ENCODE results near the gene APOBEC2.

Gene APOBEC2

DNA sequence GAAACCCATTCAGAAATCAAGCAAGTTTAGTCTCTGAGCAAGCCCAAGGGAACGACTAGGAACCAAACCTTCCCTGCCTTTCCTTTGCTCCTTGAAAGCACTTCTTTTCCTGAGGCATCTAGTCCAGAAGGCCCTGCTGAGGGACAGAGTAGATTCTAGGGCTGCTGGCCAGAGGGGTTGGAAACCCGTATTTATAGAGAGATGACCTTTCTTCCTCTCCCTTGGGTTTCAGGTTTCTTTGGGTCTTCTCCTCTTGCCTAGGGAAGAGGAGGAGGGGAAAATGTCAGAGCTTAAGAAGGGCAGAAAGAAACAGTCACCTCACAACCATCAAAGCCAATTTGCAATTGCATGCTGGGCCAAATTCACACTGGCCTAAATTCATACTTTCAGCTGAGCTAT, 5.8 kb downstream of the APOBEC2 start:
- no peak for DNase-seq (ENCODE audit: low spot score)

DNA sequence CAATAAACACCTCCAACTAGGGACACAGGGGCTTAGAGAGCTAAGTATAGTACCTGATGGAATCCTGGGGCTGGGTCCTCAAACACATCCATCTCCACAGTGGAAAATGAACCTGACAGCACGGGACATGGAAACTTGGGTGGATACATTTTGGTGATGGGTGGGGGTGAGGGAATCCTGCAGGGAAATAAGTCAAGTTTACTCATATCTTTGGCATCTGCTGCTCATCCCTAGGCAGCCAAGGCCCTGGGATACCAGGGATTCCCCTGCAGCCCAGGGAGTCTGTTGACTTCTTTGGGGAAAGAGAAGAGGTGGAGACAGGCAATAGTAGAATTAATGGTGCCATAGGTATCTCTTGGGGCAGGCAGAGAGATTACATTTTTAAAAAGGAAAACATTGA, 6.6 kb downstream of the APOBEC2 start:
- no peak for DNase-seq (ENCODE audit: low spot score)

DNA sequence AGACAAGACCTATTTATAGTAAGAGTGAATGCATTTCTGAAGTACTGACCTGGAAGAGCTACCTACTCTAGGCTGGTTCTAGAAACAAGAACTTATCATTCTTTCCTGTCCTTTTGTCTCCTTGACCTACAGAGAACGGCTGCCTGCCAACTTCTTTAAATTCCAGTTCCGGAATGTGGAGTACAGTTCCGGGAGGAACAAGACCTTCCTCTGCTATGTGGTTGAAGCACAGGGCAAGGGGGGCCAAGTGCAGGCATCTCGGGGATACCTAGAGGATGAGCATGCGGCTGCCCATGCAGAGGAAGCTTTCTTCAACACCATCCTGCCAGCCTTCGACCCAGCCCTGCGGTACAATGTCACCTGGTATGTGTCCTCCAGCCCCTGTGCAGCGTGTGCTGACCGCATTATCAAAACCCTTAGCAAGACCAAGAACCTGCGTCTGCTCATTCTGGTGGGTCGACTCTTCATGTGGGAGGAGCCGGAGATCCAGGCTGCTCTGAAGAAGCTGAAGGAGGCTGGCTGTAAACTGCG, 8.3 kb downstream of the APOBEC2 start:
- DNase-seq (ENCODE audit: low spot score), result no peak

DNA sequence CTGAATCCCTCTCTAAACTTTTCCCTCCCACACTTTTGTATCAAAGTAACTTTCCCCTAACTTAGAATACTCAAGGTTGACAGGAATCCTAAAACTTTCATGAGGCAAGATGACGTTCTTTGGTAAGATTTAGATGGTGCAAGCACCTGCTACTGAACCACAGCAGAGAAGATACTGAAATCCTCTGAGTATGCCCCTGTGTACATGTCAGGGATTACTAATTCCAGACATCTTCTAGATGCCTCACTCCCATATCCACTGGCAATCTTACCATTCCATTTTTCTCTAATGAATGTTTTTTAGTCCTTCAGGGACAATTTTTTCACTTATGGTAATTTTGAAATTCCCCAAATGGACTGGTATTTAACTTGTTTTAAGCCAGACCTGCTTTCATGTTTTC, 9.1 kb downstream of the APOBEC2 start:
- no peak for DNase-seq (ENCODE audit: low spot score)

DNA sequence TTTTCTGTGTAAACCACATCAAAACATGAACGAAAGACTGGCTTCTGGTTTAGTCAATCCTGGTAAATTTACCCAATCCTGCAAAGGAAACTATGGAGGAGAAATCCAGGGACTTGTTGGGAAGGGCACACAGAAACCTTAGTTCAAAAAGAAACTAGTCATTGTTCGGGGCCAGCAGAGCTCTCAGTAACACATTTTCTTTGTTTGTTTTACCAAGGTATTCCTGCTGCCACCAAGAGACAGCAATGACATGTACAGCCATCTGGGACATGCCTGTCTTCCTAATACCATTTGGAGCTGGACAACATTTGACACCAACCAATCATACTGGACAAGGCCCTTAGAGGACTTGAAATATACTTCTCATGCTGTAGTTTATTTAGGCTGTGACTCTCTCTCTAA, 10.9 kb downstream of the APOBEC2 start:
- DNase-seq (ENCODE audit: low spot score), result no peak

DNA sequence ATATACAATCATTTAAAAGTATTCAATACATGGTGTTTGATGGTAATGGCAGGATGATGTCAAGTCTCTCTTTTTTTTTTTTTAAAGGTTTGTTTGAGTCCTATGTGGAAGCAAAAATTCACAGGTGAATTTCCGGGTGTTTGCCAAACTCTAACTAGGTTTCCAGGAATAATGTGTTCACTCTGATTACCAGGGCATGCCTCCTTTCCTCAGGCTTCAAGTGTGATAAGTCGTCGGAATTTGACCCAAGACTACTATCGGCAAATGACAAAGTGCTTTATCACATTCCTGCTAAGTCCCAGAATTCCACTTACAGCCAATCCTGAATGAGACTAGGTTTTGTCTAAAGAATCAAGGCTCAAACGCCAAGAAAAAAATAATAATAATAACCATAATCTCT, 11.8 kb downstream of the APOBEC2 start:
- DNase-seq (ENCODE audit: low spot score), result no peak

DNA sequence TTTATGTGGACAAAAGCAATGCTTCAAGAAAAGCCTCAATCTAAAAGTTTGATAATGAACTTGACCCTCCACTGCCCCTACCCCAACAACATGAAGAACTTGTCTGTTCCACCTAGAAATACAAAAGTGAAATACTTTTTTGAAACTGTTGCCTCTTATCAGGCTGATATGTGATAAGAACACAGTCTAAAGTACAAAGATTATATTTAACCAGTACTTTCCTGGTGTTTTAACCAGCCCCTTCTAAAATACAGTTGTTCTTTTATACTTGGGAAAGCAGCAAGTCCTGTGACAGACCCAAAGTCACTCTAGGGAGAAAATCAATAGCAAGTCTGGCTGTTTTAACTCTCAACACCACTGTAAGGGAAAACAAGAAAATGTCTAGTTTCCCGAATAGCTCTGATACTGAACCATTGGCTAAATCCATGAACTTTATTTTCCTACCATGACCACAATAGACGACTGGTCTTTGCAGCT, 12.6 kb downstream of the APOBEC2 start:
- no peak for DNase-seq (ENCODE audit: low spot score)

DNA sequence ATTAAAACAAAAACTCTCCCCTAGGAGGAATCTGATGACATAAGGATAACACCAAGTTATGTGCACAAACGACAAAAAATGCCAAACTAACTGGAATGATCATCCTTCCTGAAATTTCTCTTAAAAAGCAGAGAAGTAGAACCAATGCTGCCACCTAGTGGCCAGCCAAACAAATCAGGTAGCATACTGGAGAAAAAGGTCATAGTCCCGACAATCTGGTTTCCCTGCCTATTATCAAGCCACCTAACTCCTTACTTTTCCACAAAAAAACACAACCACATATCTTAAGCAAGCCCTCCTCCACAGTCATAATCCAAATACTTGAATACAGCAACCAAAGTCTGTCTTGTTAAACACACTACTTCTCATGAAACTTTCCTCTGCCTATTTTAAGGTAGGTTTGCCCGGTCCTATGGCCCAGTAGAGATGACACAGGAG, 13.9 kb downstream of the APOBEC2 start:
- DNase-seq (ENCODE audit: low spot score), result peak; percentile 79

DNA sequence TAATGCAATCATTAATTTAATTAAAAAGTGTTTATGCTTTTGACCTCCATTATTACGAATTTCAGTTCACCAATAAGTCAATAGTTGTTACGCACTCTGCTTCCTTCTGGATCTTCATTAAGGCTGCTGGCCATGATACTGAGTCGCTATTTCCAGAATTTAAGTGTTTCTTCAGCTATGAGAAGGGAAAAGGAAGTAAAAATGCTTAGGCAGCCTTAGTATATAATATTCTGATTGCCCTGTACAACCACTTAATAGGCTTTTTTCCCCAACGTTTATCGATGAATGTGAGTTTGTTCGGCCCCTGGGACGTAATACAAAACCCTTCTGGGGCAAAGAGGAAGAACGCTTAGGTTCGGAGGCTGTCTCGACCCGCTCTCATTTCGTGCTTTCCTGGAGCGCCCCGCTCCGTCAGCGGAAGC, 18.5 kb downstream of the APOBEC2 start:
- DNase-seq (ENCODE audit: low spot score), result no peak

DNA sequence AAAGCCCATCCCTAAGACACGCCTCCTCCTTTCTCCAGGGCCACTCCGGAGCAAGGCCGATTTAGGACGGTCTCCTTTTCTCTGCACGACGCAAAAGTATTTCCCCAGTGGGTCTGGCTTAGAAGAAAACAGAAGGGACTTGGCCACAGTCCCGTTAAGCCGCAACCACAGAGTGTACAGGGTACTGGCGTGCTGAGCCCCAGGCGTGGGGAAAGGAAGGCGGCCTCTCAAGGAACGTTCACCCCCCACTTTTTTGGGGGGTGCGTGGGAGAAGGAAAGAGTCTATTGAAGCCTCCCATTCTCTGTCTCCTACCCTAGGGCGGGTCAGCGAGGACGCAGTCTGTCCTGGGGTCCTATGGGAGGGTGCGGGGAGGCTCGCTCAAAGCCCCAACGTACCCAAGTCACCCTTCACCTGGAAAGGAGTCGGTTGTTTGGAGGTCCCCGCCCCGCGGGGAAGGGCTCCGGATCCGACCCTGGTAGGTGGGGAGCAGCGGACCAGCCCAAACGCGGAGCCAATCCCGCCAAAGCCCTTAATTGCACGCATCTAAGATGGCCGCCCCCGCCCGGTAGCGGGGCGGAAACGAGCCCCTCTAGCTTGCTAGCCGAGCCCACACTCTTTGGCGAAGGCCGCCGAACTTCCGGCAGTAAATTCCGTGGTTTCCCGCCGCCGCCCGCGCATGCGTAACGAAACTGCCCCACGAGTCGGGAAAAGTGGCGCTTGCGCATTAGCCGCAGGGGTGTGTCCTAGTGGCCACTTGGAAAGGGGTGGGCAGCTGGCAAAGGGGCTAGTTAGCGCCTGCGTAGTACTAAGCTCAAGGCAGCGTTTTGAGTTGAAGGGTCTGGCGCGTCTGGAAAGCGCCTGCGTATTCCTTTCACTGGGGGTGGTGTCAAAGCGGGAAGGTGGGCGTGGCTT, 19.2 kb downstream of the APOBEC2 start, which contains the start of gene OARD1:
TSS of gene OARD1 (minus strand) at position 434 of the 913 bp plus-strand sequence. CDS start 722 bp downstream, outside the sequence.
- DNase-seq (ENCODE audit: low spot score), result peak; percentile 99

DNA sequence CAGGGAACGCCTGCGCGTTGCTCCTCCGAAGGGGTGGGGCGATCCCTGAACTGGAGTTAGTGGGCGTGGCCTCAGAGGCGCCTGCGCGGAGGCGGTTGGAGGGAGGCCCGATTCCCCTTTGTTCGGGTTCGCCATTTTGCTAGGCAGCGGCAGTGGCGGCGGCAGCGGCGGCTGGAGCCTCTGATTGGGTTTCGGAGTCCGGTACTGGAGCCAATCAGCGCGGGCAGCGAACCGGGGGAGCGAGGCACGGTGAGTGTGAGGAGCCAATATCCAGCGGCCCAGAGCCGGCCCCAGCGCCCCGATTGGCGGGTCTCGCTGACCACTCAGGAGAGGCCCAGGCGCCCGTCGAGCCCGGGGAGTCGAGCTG, 19.8 kb downstream of the APOBEC2 start, which contains the start of gene NFYA:
TSS of gene NFYA (plus strand) at position 139 of the 367 bp plus-strand sequence. CDS start 6,116 bp downstream, outside the sequence.
- DNase-seq (ENCODE audit: low spot score), result no peak

DNA sequence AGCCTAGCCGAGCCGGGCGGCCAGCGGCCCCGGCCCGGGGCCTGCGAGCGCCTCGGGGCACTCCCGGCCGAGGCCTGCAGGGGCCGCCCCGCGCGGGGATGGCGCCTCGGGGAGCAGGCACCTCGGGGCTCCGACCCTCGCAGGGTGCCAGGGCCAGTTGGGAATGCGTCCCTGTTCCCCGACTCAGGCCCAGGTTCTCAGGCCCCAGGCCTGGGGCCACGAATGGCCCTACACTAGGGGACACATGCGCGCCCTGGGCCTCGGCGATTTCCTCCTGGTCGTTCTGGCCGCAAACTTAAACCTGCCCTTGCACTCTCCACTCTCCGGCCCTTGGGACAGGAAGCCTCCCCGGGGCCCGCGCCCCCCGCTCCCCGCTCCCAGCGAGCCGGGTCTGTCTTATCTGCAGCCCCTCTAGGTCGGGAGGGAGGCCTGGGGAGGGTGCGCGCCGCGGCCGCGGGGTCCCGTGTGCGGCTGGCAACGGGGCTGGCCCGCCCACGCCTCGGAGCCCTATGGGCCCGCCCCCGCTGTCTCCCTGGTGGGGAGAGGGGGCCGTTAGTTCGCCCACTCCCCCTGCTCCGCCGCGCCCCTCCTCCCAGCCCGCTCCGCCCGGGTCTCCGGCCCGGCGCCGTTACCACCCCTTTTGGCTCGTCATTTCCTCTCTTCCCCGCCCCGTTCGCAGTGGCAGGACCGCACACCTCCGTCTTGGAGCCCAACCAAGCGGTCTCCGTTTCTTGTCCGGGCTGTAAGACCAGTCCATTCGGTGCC, 20.4 kb downstream of the APOBEC2 start:
- peak; percentile 84 for DNase-seq (ENCODE audit: low spot score)

DNA sequence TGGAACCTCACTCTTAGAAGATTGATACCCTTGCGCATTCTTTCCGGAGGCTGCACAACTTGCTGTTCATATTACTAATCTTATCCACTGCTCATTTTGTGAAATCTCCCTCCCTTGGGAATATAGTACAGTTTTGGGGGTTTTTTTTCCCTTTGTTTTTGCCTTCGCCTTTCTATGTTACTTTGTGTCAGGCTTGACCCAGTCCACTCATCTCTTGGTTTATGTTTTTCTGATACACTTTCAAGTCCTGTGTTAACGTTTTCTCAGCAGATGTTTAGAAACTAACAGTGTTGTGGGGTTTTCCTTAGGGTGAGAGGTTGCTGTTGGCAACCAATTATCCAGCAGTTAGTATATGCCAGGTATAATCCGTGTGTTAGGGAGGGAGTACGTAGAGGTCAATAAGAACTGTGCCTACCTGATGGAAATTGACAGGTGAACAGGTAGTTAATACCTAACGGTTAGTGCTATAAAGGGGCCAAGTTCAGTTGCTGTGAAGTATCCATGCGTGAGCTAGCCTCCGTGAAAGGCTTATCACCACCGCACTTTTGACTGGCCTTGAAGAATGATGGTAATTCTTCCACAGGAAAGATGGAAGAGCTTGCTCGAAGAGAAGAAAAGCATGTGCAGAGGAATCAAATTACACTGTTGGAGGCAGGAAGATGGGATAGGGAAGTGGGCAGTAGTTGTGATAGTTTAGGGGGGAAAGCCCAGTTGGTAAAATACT, 21.1 kb downstream of the APOBEC2 start:
- peak; percentile 9 for DNase-seq (ENCODE audit: low spot score)

DNA sequence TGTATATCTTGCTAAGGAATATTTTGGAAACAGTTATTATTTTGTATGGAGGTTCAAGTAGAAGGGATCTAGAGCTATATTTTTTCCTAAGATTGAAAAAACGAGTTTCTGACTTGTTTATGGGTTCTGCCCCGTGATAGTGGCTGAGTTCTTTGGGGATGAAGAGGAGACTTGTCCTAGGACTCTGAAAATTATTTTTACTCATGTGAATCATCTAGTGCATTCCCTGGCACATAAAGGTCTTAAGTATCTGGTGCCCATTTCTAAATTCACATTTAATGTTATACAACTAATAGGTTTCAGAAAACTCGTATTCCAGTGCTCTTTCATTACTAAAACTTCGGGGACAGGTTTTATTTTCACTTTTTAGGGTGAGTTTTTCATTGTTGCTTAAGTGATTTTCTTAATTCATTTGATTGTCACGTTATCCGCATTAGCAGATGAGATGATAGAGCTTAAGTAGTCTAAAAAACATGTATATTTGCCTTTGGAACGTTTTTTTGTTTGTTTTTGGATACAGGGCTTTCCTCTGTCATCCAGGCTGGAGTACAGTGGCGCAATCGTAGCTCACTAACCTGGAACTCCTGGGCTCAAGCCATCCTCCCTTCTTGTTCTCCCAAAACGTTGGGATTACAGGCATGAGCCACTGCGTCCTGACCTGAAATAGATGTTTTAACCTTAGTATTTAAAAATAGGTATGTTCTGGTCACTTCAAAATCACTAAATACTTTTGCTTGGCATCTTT, 21.9 kb downstream of the APOBEC2 start:
- no peak for DNase-seq (ENCODE audit: low spot score)

DNA sequence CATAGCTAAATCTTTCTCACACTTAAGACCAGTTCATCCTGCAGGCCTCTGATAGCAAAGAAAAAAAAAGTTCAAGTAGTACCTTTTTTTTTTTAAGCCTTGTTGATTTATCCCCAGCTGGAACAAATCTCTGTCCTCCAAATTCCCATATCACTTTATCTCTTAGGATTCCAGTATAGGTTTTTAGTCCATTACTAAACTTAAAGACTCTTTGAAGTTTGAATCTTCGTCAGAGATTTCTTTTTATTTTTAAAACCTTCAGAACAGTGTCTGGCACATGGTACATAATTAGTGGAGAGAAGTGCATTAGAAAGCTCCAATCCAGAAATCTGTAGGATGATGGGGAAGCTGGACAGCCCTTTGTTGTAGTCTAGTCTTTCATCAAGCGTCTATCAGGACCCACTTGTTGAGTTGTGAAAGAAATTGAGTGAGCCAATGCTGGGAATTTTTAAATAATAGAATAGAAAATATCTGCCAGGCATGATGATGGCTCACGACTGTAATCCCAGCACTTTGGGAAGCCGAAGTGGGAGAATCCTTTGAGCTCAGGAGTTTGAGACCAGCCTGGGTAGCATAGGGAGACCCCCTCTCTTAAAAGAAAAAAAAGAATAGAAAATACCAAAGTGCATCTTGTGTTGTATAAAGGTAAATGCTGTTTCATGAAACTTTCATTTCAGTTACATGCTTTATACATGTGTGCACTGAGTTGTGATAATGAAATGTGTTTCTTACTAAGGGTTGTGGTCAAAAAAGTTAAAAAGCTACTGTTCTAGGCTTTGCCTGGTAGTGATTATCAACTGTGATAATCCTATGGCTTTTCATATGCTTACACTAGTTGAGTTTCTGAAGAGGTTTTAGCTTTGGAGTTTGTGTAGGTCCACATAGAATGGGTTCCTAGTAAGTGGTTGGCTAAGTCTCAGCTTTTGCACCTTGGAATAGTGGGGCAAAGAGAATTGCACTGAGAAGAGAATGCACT, 22.9 kb downstream of the APOBEC2 start:
- DNase-seq (ENCODE audit: low spot score), result no peak

DNA sequence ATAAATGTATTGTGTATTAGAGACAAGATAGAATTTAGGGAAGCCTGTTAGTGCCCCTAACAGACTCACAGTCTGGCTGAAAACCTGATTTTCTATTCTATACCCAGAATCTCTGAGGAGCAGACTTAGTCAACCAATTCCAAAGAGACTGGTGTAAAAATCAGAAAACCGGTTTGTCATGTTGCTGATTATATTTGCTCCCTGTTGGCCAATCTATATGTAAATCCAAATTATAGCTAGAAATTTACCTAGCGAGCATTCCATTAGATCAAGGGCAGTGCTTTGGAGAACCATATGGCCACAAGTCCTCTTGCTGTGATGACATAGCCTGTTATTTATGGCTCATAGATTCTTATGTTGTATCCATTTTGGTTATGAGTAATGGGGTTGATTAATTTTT, 24.5 kb downstream of the APOBEC2 start:
- DNase-seq (ENCODE audit: low spot score), result no peak

DNA sequence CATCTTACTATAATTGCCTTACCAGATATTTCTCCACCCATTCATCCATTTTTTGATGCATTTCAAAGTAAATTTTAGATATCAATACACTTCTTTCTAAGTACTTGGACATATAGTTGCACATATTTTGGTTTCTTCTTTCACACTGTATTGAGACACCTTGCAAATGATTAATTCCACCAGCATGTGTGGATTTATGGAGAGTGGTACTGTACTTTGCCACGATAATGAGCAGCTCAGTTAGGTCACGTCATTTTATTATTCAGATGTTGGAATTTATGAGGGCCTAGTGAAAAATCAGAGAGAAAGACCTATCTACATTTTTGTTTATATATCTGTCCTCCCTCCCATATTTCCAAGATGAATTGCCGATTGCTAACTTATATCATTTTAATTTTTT, 25.1 kb downstream of the APOBEC2 start:
- DNase-seq (ENCODE audit: low spot score), result no peak

DNA sequence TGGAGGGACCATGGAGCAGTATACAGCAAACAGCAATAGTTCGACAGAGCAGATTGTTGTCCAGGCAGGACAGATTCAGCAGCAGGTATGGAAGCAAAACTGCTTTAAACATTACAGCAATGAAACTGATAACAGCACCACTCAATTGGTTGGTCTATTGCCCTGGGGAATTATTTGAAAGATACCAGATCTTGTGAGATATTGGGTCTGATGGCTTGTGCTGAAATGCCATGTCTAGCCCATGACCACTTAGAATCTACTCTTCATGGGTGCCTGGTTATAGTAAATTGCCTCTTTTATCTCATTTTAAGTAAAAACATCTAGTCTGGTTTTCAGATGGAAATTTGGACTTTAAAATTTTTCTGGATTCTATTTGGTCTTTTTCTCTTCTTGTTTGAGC, 26.1 kb downstream of the APOBEC2 start:
- no peak for DNase-seq (ENCODE audit: low spot score)

DNA sequence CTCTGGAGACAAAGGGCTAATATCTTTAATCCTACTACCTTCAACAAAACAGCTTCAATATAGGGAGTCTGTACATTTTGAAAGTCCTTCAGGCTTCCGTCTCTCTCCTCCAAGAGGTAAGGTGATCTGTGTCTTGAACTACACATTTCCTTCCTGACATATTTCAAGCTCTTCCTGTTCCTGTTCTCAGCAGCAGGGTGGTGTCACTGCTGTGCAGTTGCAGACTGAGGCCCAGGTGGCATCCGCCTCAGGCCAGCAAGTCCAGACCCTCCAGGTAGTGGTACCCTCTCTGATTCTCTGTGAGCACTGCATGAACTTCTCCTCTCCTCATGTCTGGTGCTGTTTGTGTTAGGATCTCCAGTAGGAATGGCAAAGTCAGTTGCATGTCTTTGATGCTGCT, 27.6 kb downstream of the APOBEC2 start:
- DNase-seq (ENCODE audit: low spot score), result no peak
